HG03039 (cell line): ENCODE data around the gene CA5B.
"Not testable (repeated sequence)": the region's sequence is repeated elsewhere in the genome, so short reads cannot be mapped to it uniquely, and the experiment has no call there.

Experiments used
- ATAC-seq: cut with Tn5 transposase; IDR thresholded peaks from one replicate; pipeline ENCODE4 v1.9.1; 2021; ENCODE audit warnings: mild to moderate bottlenecking, moderate library complexity; ENCODE audit not compliant: unreplicated experiment

The CA5B gene

GRCh38 chrX:15812192-15812938, 74.3 kb downstream of the CA5B start:
- no peak for ATAC-seq

- ATAC-seq: no peak
These were observed 75.3 kb downstream of the CA5B start for GRCh38 chrX:15813416-15813815.

- no peak for ATAC-seq
These were observed 76.8 kb downstream of the CA5B start for GRCh38 chrX:15814771-15815365.

- peak; percentile 54 for ATAC-seq
These were observed 77.8 kb downstream of the CA5B start for GRCh38 chrX:15815779-15816437.

- ATAC-seq: no peak
These were observed 78.4 kb downstream of the CA5B start for GRCh38 chrX:15816438-15816809.

- ATAC-seq: no peak
These were observed 78.8 kb downstream of the CA5B start for GRCh38 chrX:15816886-15817285.

- no peak for ATAC-seq
These were observed 82.3 kb downstream of the CA5B start for GRCh38 chrX:15820106-15821073.

- no peak for ATAC-seq
These were observed 84.9 kb downstream of the CA5B start for GRCh38 chrX:15822922-15823321.

GRCh38 chrX:15825936-15826335, 87.9 kb downstream of the CA5B start:
- no peak for ATAC-seq

GRCh38 chrX:15829217-15829616, 91.1 kb downstream of the CA5B start:
- no peak for ATAC-seq

- ATAC-seq: not testable (repeated sequence)
These were observed 93.3 kb downstream of the CA5B start for GRCh38 chrX:15831347-15831746.

- ATAC-seq: no peak
These were observed 96.0 kb downstream of the CA5B start for GRCh38 chrX:15834053-15834452.

GRCh38 chrX:15834827-15835595, 96.9 kb downstream of the CA5B start:
- ATAC-seq: no peak
